NCI-H1436 (cell line): ENCODE measurements around the gene BCDIN3D.
"Not testable (repeated sequence)": the region's sequence is repeated elsewhere in the genome, so short reads cannot be mapped to it uniquely, and the experiment has no call there.

Experiments used
- DNase-seq: peaks from one replicate; lab custom pipeline; 2025; lab: John Stamatoyannopoulos, UW

The BCDIN3D gene, protein sequence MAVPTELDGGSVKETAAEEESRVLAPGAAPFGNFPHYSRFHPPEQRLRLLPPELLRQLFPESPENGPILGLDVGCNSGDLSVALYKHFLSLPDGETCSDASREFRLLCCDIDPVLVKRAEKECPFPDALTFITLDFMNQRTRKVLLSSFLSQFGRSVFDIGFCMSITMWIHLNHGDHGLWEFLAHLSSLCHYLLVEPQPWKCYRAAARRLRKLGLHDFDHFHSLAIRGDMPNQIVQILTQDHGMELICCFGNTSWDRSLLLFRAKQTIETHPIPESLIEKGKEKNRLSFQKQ

GRCh38 chr12:49842519-49843352 is at the start of gene BCDIN3D:
TSS of gene BCDIN3D (minus strand) at chr12:49843106. CDS start at chr12:49843087, 19 bp downstream.
- DNase-seq, result peak; percentile 77

DNA sequence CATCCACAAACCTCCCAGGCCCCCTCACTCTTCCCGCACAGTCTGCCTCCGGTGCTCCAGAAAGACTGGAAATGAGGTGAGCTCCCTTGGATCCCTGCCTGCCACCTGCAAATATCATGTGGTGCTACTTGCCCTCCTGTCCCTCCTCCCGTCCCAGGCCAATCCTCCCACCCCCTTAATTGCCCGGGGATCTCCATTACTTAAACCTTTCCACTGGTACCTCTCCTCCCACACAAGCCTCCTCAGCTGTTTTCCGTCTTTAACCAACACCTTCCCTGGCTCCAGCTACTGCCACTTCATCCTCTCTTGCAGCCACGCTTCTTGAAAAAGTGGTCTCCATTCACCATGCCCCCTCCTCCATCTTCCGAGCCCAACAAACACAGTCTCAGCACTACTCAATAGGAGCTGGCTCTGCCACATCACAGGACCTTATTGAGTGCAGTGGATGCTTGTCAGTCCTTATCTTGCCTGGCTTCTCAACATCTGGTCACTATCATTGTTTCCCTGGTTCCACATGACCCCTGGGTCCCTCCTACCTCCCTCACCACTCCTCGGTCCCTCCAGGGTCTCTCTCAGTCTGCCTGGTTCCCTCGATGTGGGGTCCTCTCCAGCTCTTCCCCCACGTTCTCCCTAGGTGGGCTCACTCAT is 49.3 kb upstream of the BCDIN3D start:
- DNase-seq, result no peak

- no peak for DNase-seq
Measured at GRCh38 chr12:49891476-49891875, 48.6 kb upstream of the BCDIN3D start.

DNA sequence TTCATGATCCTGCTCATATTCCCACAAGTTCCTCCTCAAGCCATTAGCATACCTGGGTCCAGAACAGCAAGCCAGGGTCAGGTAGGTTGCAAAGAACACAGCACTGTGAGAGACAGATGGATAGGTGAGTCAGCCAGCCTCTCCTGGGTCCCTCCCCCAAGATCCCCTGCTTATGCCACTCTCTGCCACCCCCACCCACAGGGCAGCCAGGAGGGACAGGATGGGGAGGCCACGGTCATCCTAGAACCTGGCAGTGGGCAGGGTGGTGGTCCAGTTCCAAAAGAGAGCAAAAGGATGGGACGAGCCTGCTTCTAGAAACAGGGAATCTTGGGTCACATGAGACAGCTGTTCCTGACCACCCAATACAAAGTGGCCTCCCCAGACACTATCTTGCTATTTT is 48.1 kb upstream of the BCDIN3D start:
- DNase-seq, result no peak

GRCh38 chr12:49890096-49890461 is 47.2 kb upstream of the BCDIN3D start:
- no peak for DNase-seq

DNA sequence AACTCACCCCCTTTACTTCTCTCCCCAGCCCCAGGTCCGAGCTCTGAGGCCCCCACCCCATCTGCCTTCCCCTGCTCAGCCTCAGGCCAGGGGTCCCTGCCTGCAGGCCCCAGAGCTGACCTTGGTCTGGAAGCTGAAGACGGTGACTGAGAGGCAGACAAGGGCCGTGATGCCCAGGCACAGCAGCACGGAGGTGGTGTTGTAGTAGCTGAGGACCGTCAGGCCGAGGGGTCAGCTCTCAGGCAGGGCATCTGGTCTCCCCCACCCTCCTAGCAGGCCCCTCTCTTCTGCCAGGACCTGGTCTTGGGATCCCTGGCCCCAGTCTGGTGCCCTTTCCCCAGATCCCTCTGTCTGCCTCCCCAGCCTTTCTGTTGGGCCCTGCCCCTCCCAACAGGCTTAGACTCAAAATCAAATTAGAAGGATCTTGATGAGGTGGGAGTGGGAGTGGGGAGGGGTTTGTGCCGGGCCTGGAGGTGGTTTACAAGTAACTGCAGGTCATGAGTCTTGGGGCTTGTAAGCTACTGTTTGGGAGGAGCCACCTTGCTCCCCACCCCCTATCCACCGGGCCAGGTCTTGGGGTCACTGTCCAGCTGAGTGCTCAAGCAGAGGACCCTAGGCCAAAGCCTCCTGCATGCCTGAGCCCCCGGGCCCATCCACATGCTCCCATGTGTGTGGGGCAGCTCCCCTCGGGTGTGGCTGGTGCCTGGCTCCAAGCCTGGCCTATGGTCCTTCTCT is 46.6 kb upstream of the BCDIN3D start:
- DNase-seq, result no peak

- DNase-seq, result no peak
Measured at GRCh38 chr12:49888461-49889151, 45.7 kb upstream of the BCDIN3D start.

DNA sequence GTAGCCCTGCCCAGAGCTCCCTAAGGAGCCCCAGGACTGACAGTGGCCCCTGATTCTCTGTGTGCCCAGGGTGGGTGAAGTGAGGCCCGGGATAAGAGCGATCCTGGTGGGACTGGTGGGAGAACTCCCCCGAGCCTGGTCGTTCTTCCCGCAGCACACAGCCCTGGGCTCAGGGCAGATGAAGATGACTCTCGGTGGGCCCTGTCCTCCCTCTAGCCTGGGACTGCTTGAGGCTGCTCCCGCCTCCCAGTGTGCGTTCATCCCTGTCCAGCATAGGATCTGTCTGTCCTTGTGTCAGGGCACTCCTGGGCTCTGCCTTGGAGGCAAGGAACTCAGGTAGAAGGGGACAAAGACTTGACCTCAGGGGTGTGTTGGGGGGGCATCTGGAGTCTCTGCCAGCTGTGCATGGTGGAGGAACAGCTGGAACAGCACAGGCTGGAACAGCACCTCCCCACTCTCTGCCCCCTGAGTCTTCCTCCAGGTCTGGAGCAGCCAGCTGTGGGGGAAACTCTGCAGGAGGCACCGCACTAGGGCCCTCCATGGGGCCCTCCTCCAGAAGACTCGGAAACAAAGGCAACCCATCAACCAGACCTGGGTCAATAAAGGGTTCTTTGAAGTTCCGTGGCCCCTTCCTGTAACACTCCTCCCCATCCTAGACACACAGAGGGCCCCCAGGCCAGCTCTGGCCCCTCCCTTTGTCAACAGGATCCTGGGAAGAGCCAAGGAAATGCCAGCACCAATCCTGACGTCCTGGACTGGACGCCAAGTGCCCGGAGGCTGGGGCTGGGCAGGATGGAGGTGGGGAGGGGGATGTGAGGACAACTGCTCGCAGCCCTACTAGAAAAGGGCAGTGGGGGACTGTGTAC is 44.9 kb upstream of the BCDIN3D start:
- no peak for DNase-seq

DNA sequence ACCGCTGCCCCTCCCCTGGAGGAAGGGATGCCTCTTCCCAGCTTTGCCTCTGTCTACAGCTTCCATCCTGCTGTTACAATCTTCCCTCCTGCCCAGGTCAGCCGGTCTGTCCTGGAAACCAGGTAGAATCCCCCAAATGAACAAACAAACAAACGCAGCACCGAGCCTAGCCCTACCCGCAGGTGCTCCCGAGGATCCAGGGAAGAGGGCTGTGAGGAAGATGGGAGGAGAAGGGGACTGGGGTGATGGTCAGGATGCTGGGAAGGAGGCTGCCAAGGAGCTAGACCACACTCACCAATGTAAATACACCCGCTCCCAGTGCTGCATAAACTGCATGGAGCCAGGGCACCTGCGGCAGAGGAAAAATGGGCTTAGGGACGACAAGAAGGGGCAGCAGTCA is 44.2 kb upstream of the BCDIN3D start:
- DNase-seq, result no peak

DNA sequence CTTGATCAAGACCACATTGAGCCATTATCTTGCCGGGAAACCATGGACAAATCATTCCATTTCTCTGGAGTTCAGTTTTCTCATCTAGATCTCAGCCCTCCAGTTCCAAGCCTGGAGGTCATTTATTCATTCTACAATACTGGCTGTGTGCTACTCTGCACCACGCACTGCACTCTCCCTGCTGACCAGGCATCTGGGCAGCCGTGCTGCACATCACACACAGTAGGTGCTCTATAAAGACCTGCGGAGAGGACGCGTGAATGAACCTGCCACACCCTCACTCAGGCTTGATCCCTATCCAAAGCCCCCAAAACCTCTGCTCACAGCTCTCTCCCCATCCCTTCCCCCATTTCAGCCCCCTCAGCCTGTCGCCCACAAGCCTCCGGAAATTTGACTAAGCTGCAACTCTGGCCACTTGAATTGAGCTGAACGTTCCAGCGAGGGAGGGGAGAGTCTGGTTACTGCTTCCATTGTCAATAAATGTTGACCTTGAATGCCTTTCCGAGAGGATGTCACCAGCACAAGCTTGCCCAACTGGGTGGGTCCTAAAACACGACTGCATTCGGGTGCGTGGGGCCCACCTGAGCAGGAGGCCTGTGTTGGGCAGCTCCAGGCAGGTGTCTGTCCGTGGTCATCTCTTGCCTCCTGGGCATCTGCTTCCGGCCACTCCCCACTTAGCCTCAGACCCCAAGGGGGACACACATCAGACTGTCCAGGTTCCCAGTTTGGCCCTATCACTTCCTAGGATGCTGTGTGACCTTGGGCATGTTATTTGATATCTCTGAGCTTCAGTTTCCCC is 43.0 kb upstream of the BCDIN3D start:
- DNase-seq, result no peak

DNA sequence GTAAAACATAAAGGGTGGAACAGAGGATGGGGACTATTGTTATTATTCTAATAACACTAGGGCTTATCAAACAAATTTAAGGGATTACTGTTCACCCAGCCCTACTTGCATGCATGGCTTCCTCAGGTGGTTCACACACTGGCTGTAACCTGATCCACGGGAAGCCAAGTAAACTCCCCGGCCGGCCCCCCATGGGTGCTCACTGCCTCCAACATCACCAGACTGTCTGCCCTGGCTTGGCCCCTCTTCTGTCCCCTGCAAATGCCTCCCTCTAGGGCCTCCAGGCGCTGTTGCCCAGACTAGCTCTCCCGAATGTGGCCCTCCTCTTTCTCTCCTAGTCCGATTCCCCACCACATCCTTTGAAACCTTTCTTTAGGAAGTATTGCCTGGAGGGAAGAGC is 42.2 kb upstream of the BCDIN3D start:
- no peak for DNase-seq

- DNase-seq, result no peak
Measured at GRCh38 chr12:49882851-49883464, 40.1 kb upstream of the BCDIN3D start.

DNA sequence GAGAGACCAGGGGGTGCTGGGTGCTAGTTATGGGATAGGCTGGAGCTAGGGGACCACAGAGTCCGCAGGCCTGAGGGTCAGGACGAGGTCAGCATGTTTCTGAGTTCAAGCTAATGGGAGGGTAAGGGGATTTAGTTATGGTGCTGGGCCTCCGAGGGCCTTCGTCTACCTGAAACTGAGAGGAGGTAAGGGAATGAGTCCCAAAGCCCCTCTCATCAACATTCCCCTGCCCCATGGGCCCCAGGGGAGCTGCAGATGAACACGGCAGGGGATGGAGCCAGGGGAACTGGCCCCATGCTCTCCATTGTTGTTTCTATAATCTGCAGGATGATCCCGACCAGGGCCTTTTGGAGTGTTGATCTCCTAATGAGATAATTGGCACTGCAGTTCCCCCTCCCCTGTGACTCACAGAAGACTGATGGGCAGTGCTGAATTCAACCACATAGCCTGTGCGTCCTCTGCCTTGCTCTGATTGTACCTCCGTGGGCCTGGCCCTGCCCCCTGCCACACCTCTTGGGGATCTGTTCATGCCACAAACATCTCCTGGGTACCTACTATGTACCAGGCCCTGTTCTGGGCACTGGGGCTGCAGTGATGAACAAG is 39.4 kb upstream of the BCDIN3D start:
- no peak for DNase-seq

DNA sequence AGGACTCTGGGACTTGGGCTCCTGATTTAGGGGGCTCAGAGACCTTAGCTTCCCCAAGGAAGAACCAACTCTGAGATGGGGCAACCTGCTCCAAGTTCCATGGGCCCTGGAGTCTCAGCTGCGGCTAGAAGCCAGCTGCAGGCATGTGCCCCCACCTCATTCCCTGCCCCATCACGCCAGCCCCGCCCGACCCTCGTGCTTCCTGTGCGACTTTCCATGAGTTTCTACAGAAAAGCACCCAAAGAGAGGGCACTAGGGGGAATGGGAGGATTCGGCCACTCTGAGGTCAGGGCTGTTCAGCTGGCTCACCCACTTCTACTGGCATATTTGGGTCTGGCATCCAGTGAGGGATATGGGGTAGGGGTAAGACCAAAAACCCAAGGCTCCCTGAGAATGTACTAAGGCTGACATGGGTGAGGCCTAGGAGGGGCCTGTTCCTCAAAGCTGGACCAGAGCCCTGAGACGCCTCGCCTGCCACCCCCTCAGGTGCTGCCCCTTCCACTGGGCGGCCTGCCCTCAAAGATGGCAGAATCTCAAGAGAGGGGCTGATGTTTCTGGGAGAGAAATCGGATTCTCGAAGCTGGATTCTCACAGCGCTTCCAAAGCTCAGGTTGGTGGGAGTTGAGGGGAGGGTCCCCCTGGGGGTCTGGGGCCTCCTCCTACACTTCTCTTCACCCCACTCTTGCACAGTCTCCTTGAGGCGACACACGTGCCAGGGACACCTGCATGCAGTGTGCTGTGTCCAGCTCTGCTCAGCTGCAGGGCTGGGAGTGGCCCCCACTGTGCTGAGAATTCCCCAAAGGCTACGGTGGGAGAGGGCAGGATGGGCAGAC is 38.7 kb upstream of the BCDIN3D start:
- DNase-seq, result no peak

DNA sequence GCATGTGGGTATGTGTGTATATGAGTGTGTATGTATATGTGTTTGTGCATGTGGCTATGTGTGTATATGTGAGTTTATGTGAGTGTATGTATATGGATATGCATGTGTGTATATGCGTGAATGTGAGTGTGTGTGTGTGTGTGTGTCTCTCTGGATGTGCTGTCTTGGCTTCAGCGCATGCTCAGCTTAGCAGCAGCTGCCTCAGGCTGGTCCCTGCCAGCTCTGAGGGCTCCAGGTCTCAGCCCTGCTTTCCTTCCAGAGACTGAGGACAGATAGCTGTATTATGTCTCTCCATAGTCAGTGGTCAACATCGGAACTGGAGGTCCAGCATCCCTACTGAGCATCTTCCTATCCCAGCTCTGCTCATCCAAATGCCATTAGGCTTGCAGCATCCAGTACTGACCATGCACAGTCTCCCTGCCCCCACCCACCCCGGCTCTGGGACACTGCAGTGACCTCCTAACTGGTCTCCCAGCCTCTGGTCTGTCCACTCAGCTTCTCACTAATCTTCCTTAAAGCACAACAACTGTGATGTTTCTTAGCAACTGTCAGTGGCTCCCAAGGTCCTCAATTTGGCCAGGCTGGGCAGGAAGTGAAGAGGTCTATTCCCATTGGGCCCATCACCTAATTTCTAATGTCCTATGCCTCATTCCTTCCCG is 38.0 kb upstream of the BCDIN3D start:
- DNase-seq, result no peak

- DNase-seq, result not testable (repeated sequence)
Measured at GRCh38 chr12:49879065-49879464, 36.2 kb upstream of the BCDIN3D start.

DNA sequence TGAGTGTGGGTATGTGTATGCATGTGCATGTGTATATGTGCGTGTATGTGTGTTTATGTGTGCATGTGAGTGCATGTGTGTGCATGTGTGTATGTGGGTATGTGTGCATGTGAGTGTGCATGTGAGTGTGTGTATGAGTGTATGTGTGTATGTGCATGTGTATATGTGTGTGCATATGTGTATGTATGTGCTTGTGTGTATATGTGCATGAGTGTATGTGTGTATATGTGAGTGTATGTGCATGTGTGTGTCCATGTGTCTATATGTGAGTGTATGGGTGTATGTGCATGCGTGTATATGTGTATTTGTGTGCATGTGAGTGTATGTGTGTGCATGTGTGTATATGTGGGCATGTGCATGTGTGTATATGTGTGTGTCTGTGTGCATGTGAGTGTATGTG is 35.1 kb upstream of the BCDIN3D start:
- DNase-seq, result no peak

DNA sequence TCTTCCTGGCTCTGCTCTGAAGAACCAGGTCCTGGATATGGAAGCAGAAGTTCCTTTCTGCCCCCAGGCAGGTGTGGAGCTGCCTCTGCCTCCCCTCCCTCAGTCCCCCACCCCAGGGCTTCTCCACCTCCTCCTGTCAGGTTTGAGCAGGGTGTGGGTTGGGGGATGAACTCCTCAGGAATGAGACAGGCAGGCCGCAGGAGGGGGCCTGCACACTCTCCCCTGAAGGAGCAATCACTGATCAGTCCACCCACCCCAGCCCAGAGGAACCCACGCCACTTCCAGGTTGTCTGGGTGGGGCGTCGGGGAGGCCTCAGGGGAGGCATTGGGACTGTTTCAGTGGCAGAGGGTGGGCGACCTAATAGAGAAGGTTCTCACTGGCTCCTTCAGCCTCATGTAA is 34.2 kb upstream of the BCDIN3D start:
- DNase-seq, result no peak
